ENCODE measurements around the gene KMT2C. TPM values are rescaled to one million over a fixed set of nuclear protein-coding genes. Genes with fewer than 3 reads are reported as not detected.

The KMT2C gene
- total RNA-seq, 2 experiments from 2014 or later = 47.5 to 105 TPM

DNA sequence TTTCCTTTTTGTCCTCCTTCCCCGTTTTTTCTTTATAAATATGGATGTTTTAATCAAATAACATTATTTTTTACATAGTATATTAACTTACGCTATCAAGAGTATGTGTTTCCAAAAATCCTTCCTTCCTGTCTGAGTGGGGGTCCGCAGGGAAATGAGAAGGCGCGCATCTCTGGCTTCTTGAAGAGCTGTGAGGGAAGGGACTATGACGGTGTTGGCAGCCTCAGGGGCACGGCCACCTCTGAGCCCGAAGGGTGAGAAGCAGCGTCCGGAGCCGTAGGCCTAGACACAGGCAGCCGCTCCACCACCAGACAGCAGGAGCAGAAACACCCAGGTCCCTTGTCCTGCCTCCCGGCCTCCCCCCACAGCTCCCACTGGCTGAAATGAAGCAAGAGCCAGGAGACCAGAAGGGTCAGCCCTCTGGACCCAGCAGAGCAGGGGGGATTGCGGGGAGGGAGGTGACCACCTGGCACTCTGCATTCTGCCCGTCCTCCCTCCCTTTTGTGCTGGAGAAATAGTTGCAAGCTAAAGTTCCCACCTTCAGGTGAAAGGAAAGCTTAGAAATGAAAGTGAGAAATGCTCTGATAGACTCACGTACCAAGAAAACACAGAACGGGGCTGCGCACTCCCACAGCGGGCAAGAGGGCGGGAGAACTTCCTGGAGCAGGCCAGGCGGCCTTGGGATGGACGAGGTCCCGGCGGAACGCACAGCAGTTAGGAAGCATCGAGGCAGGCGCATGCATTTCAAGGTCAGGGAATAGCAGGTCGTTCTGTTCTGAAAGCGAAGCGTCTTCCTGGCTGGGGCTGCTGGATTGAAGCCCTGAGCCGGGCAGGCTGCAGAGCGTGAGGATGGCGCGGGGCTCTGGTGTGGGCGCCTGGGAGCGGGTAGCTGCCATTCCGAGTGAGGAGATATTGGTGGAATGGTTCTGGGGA lies 304.9 kb downstream of the KMT2C start:
- Histone ChIP-seq H3K4me2 (ENCODE audit: low read length) (no peak overlapping the region), H3K4me1 (ENCODE audit: insufficient read depth, low read length, poor library complexity, severe bottlenecking) (no peaks in the 10 kb centered on the region), H3K4me3 (ENCODE audit: low read depth, low read length, poor library complexity, severe bottlenecking) (no peak overlapping the region), H3K9me2 (ENCODE audit: insufficient read depth, low read length) (no peaks in the 10 kb centered on the region), H2AFZ (ENCODE audit: low read length) (no peak overlapping the region), H4K20me1 (ENCODE audit: insufficient read depth, low read length) (no peaks in the 10 kb centered on the region), H3K9me3 (ENCODE audit: low read length) (no peaks in the 10 kb centered on the region), H3K27ac (ENCODE audit: low read depth, low read length, poor library complexity, severe bottlenecking) (no peak overlapping the region), H3K36me3 (ENCODE audit: insufficient read depth, low read length) (peaks cover 71% of the 10 kb centered on the region), H3K79me2 (ENCODE audit: insufficient read depth, low read depth, low read length) (no peaks in the 10 kb centered on the region)
- intact Hi-C loops (cut with micrococcal nuclease; ENCODE audit: unreplicated experiment) = no loop called here
- DNase-seq (ENCODE audit: low spot score) = no peak
- POLR2A ChIA-PET = no interaction called here
- TF ChIP-seq EZH2phosphoT487 (IDR thresholded peaks at IDR 0.05; ENCODE audit: borderline replicate concordance, low read depth, low read length) = no peak
- TF ChIP-seq, protein P1, sequence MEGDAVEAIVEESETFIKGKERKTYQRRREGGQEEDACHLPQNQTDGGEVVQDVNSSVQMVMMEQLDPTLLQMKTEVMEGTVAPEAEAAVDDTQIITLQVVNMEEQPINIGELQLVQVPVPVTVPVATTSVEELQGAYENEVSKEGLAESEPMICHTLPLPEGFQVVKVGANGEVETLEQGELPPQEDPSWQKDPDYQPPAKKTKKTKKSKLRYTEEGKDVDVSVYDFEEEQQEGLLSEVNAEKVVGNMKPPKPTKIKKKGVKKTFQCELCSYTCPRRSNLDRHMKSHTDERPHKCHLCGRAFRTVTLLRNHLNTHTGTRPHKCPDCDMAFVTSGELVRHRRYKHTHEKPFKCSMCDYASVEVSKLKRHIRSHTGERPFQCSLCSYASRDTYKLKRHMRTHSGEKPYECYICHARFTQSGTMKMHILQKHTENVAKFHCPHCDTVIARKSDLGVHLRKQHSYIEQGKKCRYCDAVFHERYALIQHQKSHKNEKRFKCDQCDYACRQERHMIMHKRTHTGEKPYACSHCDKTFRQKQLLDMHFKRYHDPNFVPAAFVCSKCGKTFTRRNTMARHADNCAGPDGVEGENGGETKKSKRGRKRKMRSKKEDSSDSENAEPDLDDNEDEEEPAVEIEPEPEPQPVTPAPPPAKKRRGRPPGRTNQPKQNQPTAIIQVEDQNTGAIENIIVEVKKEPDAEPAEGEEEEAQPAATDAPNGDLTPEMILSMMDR (conservative IDR thresholded peaks at IDR 0.05; ENCODE audit: low read length) = no peak
- no TSS peak for BruUV-seq (replicated peaks)
- CTCF ChIA-PET (ENCODE audit: unreplicated experiment) = no interaction called here

DNA sequence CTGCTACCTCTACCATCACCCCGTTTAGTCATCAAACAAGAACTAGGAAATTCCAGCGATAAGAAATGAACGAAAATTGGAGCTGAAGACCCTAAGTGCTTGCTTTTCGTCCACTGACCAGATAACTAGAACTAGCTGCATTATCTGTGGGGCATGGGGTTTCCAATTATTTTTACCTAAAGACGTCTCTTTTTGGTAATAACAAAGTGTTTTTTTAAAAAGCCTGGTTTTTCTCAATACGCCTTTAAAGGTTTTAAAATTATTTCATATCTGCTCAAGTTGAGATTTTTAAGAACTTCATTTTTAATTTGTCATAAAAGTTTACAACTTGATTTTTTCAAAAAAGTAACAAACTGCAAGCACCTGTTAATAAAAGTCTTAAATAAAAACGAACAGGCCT lies 306.1 kb downstream of the KMT2C start:
- Histone ChIP-seq H4K20me1 (ENCODE audit: insufficient read depth, low read length) (no peaks in the 10 kb centered on the region), H3K4me3 (ENCODE audit: low read depth, low read length, poor library complexity, severe bottlenecking) (no peak overlapping the region), H3K4me1 (ENCODE audit: insufficient read depth, low read length, poor library complexity, severe bottlenecking) (no peaks in the 10 kb centered on the region), H3K79me2 (ENCODE audit: insufficient read depth, low read depth, low read length) (no peaks in the 10 kb centered on the region), H3K36me3 (ENCODE audit: insufficient read depth, low read length) (peaks cover 72% of the 10 kb centered on the region), H3K4me2 (ENCODE audit: low read length) (no peak overlapping the region), H2AFZ (ENCODE audit: low read length) (no peak overlapping the region), H3K9me2 (ENCODE audit: insufficient read depth, low read length) (no peaks in the 10 kb centered on the region), H3K9me3 (ENCODE audit: low read length) (no peaks in the 10 kb centered on the region; the same call in 1 of the 2 replicates), H3K27ac (ENCODE audit: low read depth, low read length, poor library complexity, severe bottlenecking) (no peak overlapping the region)
- CTCF ChIA-PET (ENCODE audit: unreplicated experiment) = no interaction called here
- intact Hi-C loops (cut with micrococcal nuclease; ENCODE audit: unreplicated experiment) = no loop called here
- no peak for DNase-seq (ENCODE audit: low spot score)
- TF ChIP-seq, protein P1 (conservative IDR thresholded peaks at IDR 0.05; ENCODE audit: low read length) = no peak
- TF ChIP-seq EZH2phosphoT487 (IDR thresholded peaks at IDR 0.05; ENCODE audit: borderline replicate concordance, low read depth, low read length) = no peak
- BruUV-seq (replicated peaks) = no TSS peak
- POLR2A ChIA-PET = no interaction called here

All from OCI-LY7 (cell line).